Sigmoid colon (tissue), 3 donors: ENCODE results near the gene MEIS1.

Source experiments
- CTCF ChIP-seq, 4 experiments: fragments of 450-650 bp in 3 of 4; fragments of 200-600 bp in 1 of 4; IDR thresholded peaks; one replicate each; pipeline ENCODE4 v1.5.1; 2016 to 2019; ENCODE audit warnings: antibody characterized with exemption in 4 of 4, mild to moderate bottlenecking in 3 of 4, moderate library complexity in 2 of 4
- POLR2A ChIP-seq, 2 donors: fragments of 450-650 bp; IDR thresholded peaks; one replicate each; pipeline ENCODE4 v1.6.1; 2016; ENCODE audit warnings: antibody characterized with exemption in 2 of 2, mild to moderate bottlenecking in 2 of 2, moderate library complexity in 2 of 2

GRCh38 chr2:66580166-66581049 lies 145.5 kb downstream of the MEIS1 start:
- TF ChIP-seq CTCF (IDR thresholded peaks at IDR 0.05) (no peak), POLR2A (IDR thresholded peaks at IDR 0.05) (no peak)
